MG63 (cell line): ENCODE data around the gene EARS2. TPM values are rescaled to one million over a fixed set of nuclear protein-coding genes. Genes with fewer than 3 reads are reported as not detected.
A peak's percentile ranks its signal among the peaks of the same experiment; 100 is the strongest.
"Not testable (repeated sequence)": the region's sequence is repeated elsewhere in the genome, so short reads cannot be mapped to it uniquely, and the experiment has no call there.

Source experiments
- DNase-seq: peaks from one replicate; pipeline ENCODE4 v3.0.0-alpha.2; 2020
- H3K27me3 ChIP-seq: fragments of 250-450 bp; sonication (Bioruptor Pico); 2 replicates; pipeline ENCODE4 v1.5.1; 2020; ENCODE audit warnings: mild to moderate bottlenecking, moderate library complexity
- H3K36me3 ChIP-seq: fragments of 250-450 bp; sonication (Bioruptor Pico); 2 replicates; pipeline ENCODE4 v1.5.1; 2020; ENCODE audit warnings: mild to moderate bottlenecking, moderate library complexity
- H3K4me3 ChIP-seq: fragments of 250-450 bp; sonication (Bioruptor Pico); 2 replicates; pipeline ENCODE4 v1.5.1; 2020; ENCODE audit warnings: mild to moderate bottlenecking, moderate library complexity
- H3K9me3 ChIP-seq: fragments of 250-450 bp; sonication (Bioruptor Pico); 2 replicates; pipeline ENCODE4 v1.5.1; 2020; ENCODE audit warnings: mild to moderate bottlenecking, moderate library complexity
- total RNA-seq: library from RNA; depleted of rRNA; stranded (reverse); fragments of >200 nt; shearing (Covaris generic); gene quantifications from 2 replicates; pipeline ENCODE4 v1.2.3, GENCODE V29; 2014; ENCODE audit warnings: low replicate concordance

EARS2 gene
- total RNA-seq, 1 experiment from 2014 or later, result 45.3 TPM

DNA sequence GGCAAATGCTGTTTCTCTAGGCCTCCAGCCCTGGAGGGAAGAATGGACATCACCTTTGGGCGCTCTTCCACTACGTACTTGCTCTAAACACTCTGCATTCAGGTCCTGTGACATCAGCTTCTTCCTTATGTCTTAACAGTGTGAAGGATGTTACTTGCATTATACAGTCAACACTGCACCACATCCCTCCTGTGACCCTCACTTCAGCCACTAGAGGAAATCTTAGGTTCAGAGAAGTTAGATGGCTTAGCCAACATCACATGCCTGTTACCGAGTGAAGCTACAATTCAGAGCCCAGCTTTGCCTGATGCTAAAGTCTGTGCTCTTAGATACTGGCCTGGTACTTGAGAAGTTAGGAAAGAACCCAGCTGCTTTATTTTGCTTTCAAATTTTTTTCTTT is 18.7 kb upstream of the EARS2 start:
- DNase-seq, result no peak
- Histone ChIP-seq H3K27me3 (no peaks in the 10 kb centered on the region), H3K4me3 (no peak overlapping the region), H3K36me3 (peaks cover 62% of the 10 kb centered on the region), H3K9me3 (no peaks in the 10 kb centered on the region)

GRCh38 chr16:23573817-23574216 is 16.7 kb upstream of the EARS2 start:
- no peaks in the 10 kb centered on the region for H3K9me3 ChIP-seq
- no peak overlapping the region for H3K4me3 ChIP-seq
- peaks cover 64% of the 10 kb centered on the region for H3K36me3 ChIP-seq
- DNase-seq, result no peak
- H3K27me3 ChIP-seq, result no peaks in the 10 kb centered on the region

GRCh38 chr16:23572394-23572793 is 15.2 kb upstream of the EARS2 start:
- H3K9me3 ChIP-seq, result no peaks in the 10 kb centered on the region
- no peak for DNase-seq
- no peaks in the 10 kb centered on the region for H3K27me3 ChIP-seq
- H3K4me3 ChIP-seq, result no peak overlapping the region
- peaks cover 67% of the 10 kb centered on the region for H3K36me3 ChIP-seq

DNA sequence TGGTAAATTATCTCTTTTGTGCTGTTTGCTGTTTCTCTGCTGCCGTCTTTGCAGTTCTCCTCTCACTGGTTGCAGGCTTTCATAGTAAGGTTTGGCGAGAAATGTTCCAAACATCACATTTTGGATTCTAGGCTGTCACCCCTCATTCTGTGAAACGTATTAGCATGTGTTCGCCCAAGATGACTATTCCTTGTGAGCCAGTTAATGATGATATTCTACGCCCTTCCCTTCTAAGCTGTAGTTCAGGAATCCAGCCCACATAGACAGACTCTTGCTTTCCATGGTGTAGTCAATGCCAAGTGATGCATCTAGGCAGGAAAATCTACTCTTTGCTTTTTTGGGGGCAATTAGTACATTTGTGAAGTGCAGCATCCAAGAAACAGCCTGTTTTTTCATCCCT is 14.7 kb upstream of the EARS2 start:
- H3K9me3 ChIP-seq, result no peaks in the 10 kb centered on the region
- H3K36me3 ChIP-seq, result peaks cover 72% of the 10 kb centered on the region
- DNase-seq, result no peak
- no peaks in the 10 kb centered on the region for H3K27me3 ChIP-seq
- H3K4me3 ChIP-seq, result no peak overlapping the region

DNA sequence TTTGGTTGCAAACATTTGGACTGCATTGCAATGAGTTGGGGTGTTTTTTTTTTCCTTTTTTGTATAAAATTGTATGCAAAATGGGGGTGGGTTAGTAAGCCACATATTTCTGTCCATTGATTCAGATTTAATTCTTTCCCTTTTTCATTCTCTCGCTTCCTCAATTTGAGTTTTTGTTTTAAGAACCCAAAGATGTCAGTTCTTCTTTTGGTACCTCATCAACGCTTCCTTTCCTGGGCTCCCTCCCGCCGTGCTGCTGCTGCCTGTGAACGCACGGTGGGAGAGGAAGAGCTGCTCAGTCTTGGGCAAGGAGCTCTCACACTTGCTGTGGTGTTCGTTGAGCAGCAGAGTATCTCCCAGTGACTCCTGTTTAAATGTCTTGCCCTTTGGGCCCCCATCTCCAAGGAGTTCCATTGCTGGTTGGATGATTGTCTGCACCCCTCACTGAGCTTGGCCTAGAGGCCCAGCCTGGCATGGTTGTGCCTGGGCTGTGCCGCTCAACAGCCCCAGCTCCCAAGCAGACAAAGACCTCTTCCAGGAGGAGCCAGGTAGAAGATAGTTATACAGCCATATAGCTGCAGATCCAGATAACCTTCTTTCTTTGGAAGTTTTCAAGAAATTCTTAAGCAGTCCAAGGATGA is 14.0 kb upstream of the EARS2 start:
- no peak for DNase-seq
- H3K36me3 ChIP-seq, result peaks cover 80% of the 10 kb centered on the region
- H3K27me3 ChIP-seq, result no peaks in the 10 kb centered on the region
- no peaks in the 10 kb centered on the region for H3K9me3 ChIP-seq
- no peak overlapping the region for H3K4me3 ChIP-seq

DNA sequence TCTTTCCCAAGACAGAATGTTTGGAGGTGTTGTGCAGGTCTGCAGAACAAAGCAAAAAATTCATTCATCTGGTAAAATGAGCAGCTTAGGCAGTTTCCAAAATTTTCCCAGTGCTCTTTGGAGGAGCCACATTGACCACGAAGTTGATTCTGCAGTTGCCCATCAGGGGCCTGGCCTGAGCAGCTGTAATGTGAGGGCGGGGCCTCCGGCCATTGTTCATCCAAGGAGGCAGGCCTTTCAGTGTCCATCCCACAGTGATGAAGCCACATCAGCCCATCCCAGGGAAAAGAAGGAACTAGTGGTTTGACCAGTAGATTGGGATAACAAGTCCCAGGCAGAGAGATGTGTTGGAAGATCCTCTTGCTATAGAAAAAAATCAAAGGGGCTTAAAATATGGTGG is 10.5 kb upstream of the EARS2 start:
- H3K27me3 ChIP-seq, result no peaks in the 10 kb centered on the region
- no peaks in the 10 kb centered on the region for H3K9me3 ChIP-seq
- peak; percentile 11 for DNase-seq
- peaks cover 91% of the 10 kb centered on the region for H3K36me3 ChIP-seq
- no peak overlapping the region for H3K4me3 ChIP-seq

DNA sequence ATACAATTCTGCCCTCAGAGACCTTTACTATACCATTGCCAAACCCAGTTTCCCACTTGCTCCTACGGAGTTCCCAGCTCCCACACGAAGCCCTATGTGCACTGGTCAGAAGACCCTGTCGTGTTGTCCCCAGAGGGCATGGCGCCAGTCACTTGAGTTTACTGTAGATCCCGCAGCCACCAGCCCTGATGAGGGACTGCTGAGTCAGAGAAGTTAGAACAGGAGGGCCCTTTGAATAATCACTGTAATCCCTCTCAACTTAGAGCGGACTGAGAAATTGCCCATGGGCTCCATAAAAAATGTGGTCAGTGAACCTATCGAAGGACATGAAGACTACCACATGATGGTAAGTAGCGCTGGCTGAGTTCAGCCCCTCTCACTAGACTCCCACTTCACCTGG is 9.6 kb upstream of the EARS2 start:
- Histone ChIP-seq H3K4me3 (no peak overlapping the region), H3K36me3 (peaks cover 91% of the 10 kb centered on the region), H3K9me3 (no peaks in the 10 kb centered on the region)

GRCh38 chr16:23564575-23565363 is 7.6 kb upstream of the EARS2 start:
- H3K36me3 ChIP-seq, result peaks cover 96% of the 10 kb centered on the region

More for the DNA sequence above, 9.6 kb upstream of the EARS2 start:
- no peak for DNase-seq
- H3K27me3 ChIP-seq, result no peaks in the 10 kb centered on the region

DNA sequence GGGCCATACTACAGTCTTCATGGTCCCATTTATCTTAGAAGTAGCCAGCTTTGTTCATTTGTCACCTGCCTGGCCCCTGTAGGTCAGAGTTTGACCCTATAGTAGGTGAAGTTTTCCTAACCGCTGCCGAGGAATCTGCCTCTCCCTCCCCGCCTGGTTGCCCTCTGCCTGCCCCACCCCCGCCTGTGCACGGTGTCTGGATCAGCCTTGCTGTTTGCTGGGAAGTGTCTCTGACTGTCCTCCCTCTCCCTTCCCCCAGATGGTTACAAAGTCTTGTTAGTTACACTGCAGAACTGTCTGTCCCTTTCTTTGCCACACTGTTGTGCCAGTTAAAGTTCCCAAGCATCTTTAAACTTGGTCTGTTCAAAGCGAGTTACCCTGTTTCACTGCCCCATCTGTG is 6.0 kb upstream of the EARS2 start:
- peaks cover 92% of the 10 kb centered on the region for H3K36me3 ChIP-seq
- H3K4me3 ChIP-seq, result no peak overlapping the region
- no peak for DNase-seq
- H3K27me3 ChIP-seq, result no peaks in the 10 kb centered on the region
- H3K9me3 ChIP-seq, result no peaks in the 10 kb centered on the region

More at GRCh38 chr16:23564575-23565363, 7.6 kb upstream of the EARS2 start:
- Histone ChIP-seq H3K27me3 (no peaks in the 10 kb centered on the region), H3K4me3 (no peak overlapping the region), H3K9me3 (no peaks in the 10 kb centered on the region)
- DNase-seq, result no peak

- no peaks in the 10 kb centered on the region for H3K9me3 ChIP-seq
- DNase-seq, result no peak
- no peaks in the 10 kb centered on the region for H3K27me3 ChIP-seq
- no peak overlapping the region for H3K4me3 ChIP-seq
- H3K36me3 ChIP-seq, result peaks cover 89% of the 10 kb centered on the region
Observed at GRCh38 chr16:23562505-23562904, 5.4 kb upstream of the EARS2 start.

GRCh38 chr16:23561586-23561985 is 4.4 kb upstream of the EARS2 start:
- H3K36me3 ChIP-seq, result peaks cover 85% of the 10 kb centered on the region
- no peaks in the 10 kb centered on the region for H3K27me3 ChIP-seq
- no peaks in the 10 kb centered on the region for H3K9me3 ChIP-seq
- DNase-seq, result no peak
- H3K4me3 ChIP-seq, result no peak overlapping the region

DNA sequence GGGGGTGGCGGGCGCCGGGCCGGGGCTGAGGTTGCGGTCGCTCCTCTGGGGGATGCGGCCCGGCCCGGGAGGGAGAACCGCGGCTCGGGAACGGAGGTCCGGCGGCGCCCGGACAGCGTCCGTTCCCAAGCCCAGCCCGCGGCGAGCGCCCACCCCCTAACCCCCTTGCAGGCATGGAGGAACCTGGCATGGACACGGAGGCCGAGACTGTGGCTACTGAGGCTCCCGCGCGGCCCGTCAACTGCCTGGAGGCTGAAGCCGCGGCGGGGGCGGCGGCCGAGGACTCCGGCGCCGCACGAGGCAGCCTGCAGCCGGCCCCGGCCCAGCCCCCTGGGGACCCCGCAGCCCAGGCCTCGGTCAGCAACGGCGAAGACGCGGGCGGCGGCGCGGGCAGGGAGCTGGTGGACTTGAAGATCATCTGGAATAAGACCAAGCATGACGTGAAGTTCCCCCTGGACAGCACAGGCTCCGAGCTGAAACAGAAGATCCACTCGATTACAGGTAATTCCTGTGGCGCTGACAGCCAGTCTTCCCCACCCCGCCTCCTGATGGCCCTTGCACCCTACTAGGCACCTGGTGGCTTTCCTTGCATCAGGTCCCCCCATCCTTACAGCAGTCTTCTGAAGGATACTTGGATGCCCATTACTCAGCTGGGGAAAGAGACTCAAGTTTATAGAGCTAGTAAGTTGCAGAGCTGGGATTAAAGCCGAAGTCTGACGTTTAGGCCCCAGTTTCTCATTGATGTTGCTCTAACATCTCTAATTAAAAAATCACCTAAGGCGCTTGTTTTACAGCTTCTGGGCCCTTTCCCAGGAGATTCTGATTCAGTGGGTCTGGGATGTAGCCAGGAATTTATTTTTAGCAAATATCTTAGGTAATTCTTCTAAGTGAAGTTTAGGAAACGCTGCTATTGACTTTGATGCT is 891 bp upstream of the EARS2 start:
- peaks cover 63% of the 10 kb centered on the region for H3K36me3 ChIP-seq

GRCh38 chr16:23554536-23554935 is 2.6 kb downstream of the EARS2 start:
- no peak overlapping the region for H3K4me3 ChIP-seq
- H3K27me3 ChIP-seq, result no peaks in the 10 kb centered on the region
- H3K36me3 ChIP-seq, result peaks cover 60% of the 10 kb centered on the region
- DNase-seq, result no peak
- H3K9me3 ChIP-seq, result no peaks in the 10 kb centered on the region

More for the DNA sequence above, 891 bp upstream of the EARS2 start:
- H3K9me3 ChIP-seq, result no peaks in the 10 kb centered on the region
- peak overlapping the region; percentile 95 for H3K4me3 ChIP-seq
- H3K27me3 ChIP-seq, result no peaks in the 10 kb centered on the region
- DNase-seq, result peak; percentile 37

DNA sequence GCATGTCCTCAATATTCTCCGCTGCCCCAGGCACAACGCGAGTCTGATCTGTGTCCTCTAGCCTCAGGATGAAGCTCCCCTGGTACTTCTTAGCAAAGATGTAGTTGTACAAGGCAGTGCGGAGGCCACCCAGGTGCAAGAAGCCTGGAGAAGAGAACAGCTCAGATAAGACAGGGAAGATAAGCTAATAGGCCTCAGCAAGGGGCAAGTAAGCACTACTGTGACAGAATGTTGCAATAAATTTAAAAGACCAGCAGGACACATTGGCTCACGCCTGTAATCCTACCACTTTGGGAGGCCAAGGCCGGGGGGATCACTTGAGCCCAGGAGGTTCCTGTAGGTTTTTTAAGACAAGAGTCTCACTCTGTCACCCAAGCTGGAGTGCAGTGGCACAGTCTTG is 5.0 kb downstream of the EARS2 start:
- H3K4me3 ChIP-seq, result no peak overlapping the region
- no peaks in the 10 kb centered on the region for H3K27me3 ChIP-seq
- no peak for DNase-seq
- H3K36me3 ChIP-seq, result peaks cover 70% of the 10 kb centered on the region
- no peaks in the 10 kb centered on the region for H3K9me3 ChIP-seq

- Histone ChIP-seq H3K27me3 (no peaks in the 10 kb centered on the region), H3K4me3 (no peak overlapping the region), H3K9me3 (no peaks in the 10 kb centered on the region), H3K36me3 (peaks cover 84% of the 10 kb centered on the region)
- no peak for DNase-seq
Observed at GRCh38 chr16:23549938-23550337, 7.2 kb downstream of the EARS2 start.

DNA sequence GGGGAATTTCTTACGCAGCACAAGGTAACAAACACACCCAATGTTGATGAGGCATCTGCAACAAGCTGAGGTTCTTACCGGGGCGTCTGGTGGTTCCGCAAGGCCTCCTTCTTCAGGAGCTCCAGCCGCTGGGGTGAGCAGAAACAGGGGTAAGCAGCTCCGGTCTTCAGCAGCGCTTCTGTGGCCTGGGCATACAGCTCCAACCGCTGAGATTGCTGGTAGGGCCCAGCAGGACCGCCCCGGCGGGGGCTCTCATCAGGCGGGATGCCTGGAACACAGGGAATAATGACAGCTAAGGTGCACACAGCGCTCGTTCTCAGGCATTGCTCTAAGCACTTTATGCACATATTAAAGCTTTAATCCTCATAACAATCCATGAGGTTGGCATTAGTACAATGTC is 12.7 kb downstream of the EARS2 start:
- H3K4me3 ChIP-seq, result no peak overlapping the region
- H3K36me3 ChIP-seq, result peaks cover 79% of the 10 kb centered on the region
- H3K27me3 ChIP-seq, result no peaks in the 10 kb centered on the region

GRCh38 chr16:23540817-23541178 is 16.4 kb downstream of the EARS2 start:
- peaks cover 73% of the 10 kb centered on the region for H3K36me3 ChIP-seq
- H3K27me3 ChIP-seq, DNase-seq, H3K4me3 ChIP-seq, H3K9me3 ChIP-seq: not testable (repeated sequence)

More for the DNA sequence above, 12.7 kb downstream of the EARS2 start:
- H3K9me3 ChIP-seq, result no peaks in the 10 kb centered on the region
- DNase-seq, result no peak
